Activated T-helper 9 cell treated with anti-CD3 and anti-CD28 coated beads, Interleukin-2, amount 50 U/mL, for 16 hours (primary cell): ENCODE measurements around the gene WDR74.
A peak's percentile ranks its signal among the peaks of the same experiment; 100 is the strongest.
"Not testable (repeated sequence)": the region's sequence is repeated elsewhere in the genome, so short reads cannot be mapped to it uniquely, and the experiment has no call there.

Experiments used
- DNase-seq: peaks from one replicate; pipeline ENCODE4 v3.0.0-alpha.2; 2020; ENCODE audit warnings: low read depth

Gene WDR74

GRCh38 chr11:62841361-62842170 lies 2.2 kb upstream of the WDR74 start:
- peak; percentile 67 for DNase-seq

- DNase-seq = peak; percentile 76
Measured at GRCh38 chr11:62840721-62841360, 1.5 kb upstream of the WDR74 start.

DNA sequence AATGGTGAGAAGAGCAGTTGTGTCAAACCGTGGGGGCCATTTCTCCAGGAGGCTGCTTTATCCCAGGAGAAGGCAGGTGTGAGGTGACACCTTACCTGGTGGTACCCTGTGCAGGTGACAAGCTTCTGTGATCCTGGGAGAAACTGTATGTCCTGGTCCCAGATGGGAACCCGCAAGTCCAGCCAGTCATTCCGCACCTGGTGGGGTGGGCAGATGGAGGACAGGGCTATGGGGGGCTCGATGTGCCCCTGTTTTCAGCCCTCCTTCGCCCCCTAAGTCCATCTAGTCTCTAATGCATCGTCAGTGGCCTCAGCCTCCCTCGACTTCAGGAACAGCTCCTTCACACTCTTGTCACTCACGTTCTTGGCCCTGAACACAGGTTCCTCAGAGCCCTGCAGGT lies 4.1 kb downstream of the WDR74 start:
- no peak for DNase-seq

DNA sequence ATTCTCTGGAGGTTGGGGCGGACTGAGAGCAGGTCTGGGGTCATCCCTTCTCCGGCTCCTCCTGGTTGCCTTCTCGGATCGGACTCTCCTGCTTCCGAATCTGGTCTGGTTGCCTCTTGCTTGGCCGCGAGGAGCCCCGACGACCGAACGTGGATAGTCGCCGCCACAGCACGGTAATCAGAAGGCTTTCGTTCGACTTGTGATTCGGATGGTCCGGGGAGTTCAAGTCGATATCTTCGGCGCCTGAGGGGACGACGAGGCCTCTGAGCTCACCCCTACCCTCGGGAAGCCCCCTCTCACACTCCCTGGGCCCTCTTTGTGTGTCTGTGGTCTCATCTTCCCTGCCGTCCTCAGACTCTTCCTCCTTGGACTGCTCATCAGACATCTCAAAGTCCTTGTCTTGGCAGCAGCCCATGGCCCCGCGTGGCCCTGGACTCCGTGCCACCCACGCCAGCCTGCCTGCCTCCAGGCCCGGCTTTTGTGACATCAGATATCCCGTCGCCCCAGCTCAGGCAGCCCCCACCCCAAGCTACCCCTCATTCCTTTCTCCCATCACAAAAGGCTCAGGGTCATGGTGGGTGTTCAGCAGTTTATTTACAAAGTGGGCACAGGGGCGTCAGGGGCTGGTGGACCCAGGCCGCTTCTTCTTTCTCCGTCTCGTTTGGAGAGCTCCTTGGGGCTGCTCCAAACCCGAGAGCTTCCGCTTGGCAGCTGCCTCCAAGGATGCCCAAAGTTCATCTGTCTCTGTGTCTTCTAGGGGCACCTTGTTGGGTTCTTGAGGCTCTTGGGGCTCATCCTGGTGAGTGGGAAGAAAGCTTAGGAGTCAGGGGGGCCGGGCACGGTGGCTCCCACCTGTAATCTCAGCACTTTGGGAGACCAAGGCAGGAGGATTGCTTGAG lies 6.8 kb downstream of the WDR74 start, which contains the start of gene TEX54:
TSS of gene TEX54 (minus strand) at position 506 of the 899 bp plus-strand sequence.
- no peak for DNase-seq

DNA sequence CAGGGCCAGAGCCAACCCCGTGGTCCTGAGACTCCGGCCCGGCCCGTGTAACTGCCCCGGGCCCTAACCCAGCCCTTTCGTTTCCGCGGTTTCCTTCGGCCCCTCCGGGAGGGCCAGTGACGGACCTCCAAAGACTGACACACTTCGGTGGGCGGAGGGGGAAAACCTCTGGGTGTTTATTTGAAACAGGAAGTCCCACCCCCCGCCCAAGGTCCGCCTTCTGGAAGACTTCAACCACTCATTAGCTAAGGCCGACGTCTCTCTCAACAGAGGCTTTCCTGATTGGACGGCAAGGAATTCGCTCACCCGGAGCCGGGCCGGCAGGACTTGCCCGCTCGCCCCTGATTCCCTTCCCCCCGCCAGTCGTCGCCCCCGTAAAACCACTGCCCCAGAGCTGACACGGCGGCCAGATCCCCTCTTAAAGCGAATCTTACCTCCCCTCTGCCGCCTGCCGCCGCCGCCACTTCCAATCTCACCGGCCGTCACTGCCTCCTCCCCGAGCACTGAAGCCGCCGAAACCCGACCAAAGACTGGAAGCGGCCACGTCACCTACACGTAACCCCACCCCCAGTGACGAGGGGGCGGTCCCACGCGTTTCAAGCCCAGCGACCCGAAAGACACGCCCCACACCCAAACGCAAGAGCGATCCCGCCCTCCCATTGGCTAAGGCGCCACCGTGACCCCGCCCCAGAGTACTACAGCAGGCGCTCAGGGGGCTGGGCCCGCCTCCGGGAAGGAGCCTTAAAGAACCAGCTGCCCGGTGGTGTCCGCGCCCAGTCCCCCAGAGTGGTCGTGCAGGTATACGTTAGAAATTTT lies 7.7 kb downstream of the WDR74 start, which contains the start of gene STX5:
TSS of gene STX5 (minus strand) at position 532 of the 816 bp plus-strand sequence. CDS start 808 bp downstream, outside the sequence.
- peak; percentile 99 for DNase-seq

DNA sequence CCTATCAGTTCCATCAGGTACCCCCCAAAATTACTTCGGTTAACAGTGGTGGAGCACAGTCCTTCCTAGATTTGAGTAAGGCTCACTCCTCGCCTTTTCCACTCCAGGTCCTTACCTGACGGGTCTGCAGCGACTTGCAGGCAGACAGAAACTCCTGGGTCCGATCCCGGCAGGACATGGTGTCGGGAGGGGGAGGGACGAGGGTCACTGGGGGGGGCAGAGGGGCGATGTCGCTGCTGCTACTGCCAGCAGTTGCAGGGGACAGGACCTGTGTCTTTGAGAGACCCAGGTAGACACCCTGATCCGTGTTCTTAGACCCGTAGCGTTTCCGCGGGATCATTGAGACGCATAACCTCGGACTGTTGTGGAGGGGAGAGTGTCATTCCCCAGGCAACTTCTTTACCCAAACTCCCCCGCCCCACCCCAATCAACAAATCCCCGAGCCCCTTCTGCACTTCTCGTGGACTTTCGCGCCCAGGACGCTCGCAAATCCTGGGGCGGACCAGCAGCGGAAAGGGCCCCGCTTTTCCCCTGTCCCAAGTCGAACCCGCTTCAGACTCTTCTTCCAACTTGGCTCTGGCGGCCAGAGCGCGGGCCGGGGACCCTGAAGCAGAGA lies 8.4 kb downstream of the WDR74 start:
- DNase-seq = no peak

DNA sequence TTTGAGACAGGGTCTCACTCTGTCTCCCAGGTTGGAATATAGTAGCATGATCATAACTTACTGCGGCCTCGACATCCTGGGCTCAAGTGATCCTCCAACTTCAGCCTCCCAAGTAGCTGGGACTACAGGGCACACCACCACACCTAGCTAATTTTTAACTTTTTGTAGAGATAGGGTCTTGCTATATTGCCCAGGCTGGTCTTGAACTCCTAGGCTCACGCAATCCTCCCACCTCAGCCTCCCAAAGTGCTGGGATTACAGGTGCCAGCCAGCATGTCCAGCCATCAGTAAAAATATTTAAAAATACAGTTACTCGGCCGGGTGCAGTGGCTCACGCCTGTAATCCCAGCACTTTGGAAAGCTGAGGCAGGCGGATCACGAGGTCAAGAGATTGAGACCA lies 11.3 kb downstream of the WDR74 start:
- not testable (repeated sequence) for DNase-seq

DNA sequence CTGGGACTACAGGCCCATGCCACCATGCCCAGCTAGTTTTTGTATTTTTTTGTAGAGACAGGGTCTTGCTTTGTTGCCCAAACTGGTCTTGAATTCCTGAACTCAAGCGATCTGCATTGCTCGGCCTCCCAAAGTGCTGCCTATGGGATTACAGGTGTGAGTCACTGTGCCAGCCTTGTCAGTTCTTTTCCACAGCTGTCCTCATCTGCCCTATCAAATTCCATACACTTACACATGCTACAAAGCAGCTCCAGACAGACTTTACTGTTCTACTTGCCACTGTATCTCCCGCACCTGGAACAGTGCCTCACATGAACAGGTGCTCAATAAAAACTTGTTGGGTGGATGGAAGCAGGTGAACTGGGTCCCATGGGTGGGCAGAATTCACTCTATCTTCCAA lies 15.7 kb downstream of the WDR74 start:
- no peak for DNase-seq

DNA sequence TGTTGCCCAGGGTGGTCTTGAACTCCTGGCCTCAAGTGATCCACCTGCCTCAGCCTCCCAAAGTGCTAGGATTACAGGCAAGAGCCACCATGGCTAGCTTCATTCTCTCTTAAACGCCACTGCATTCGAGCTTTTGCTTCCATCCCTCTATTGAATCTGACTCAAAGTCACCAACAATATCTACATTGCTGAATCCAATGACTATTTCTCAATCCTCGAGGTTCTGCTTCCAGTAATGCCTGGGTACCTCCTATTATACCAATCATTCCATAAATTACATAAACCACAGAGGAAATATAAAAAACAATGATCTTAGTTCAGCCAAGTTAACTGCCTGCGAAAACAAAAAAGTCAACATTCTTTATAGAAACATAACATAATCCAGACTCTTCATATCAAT lies 22.3 kb downstream of the WDR74 start:
- DNase-seq = no peak

DNA sequence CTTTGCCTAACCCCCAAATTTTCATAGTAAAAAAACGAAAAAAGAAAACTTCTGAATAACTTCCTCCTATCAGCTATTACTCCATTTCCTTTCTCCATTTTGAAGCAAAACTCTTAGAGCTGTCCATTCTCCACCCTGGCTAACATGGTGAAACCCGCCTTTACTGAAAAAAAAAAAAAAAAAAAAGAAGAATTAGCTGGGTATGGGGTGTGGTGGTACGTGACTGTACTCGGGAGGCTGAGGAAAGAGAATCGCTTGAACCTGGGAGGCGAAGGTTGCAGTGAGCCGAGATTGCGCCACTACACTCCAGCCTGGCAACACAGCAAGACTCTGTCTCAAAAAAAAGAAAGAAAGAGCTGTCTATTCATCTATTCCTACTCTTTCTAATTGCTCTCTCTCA lies 22.8 kb downstream of the WDR74 start:
- no peak for DNase-seq

GRCh38 chr11:62811659-62812058 lies 27.7 kb downstream of the WDR74 start:
- no peak for DNase-seq

DNA sequence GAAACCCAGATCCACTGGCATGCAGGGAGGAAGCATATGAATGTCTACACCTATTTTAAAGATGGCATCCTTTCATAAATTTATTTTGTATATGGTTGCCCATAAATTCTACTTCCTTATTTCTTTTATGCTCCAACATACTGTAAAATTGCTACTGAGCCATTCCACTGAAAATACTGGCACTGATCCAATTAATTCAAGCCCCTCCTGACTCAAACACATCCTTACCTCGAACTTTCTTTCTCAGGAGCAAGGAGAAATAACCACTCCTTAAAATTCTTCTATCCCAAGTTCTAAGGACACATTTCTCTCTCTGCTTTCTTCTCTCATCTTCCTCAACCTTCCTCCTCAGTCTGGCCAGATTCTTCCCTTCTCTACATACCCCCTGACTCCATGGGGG lies 28.6 kb downstream of the WDR74 start:
- no peak for DNase-seq

GRCh38 chr11:62806611-62807121 lies 32.7 kb downstream of the WDR74 start:
- DNase-seq = no peak

GRCh38 chr11:62805961-62806441 lies 33.4 kb downstream of the WDR74 start:
- DNase-seq = no peak

GRCh38 chr11:62805076-62805892 lies 34.1 kb downstream of the WDR74 start, which contains the start of gene NXF1:
Gene NXF1 (minus strand): TSS chr11:62805440. CDS start chr11:62805356, 84 bp downstream.
- DNase-seq = peak; percentile 93

DNA sequence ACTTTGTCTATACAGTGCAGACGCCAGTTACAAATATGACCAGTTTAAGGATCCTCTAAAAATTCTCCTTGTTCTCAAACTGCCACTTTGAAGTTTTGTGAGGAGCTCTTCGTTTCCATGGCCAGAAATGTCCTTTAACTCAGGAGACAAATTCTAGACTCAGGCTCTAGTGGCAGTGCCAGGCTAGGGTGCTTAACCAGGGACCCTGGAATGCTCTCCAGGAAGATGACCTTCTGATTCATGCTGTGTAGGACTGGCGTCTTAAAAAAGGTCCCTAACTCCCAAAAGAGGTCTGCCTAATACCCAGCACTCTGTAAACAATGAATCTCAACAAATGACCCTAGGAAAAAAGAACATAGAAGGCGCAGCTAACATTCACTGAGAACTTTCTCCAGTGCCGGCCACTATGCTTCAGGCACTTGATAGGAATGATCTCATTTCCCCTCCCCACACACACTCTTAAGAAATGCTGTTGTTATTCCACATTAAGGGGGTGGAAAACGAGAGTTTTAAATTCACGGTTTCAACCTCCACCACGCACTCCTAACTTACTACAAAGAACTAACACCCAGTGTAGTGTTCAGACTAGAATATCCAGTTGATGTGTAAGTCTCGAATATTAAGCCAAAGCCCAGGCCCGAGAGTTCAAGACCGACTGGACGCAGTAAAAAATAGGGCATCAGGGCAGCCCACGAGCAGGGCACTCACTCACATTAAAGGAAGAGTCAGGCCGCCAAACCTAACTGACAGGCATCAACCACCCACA lies 34.9 kb downstream of the WDR74 start:
- DNase-seq = no peak

- DNase-seq = no peak
Measured at GRCh38 chr11:62801071-62801470, 38.3 kb downstream of the WDR74 start.

GRCh38 chr11:62799486-62799885 lies 39.9 kb downstream of the WDR74 start:
- DNase-seq = no peak

GRCh38 chr11:62796281-62796680 lies 43.1 kb downstream of the WDR74 start:
- DNase-seq = no peak
